ENCODE data around the gene C2CD2L. TPM values are rescaled to one million over a fixed set of nuclear protein-coding genes. Genes with fewer than 3 reads are reported as not detected.

The C2CD2L gene
- total RNA-seq, 4 donors from 2014 or later, result 10.0 to 30.7 (median 18.7) TPM

DNA sequence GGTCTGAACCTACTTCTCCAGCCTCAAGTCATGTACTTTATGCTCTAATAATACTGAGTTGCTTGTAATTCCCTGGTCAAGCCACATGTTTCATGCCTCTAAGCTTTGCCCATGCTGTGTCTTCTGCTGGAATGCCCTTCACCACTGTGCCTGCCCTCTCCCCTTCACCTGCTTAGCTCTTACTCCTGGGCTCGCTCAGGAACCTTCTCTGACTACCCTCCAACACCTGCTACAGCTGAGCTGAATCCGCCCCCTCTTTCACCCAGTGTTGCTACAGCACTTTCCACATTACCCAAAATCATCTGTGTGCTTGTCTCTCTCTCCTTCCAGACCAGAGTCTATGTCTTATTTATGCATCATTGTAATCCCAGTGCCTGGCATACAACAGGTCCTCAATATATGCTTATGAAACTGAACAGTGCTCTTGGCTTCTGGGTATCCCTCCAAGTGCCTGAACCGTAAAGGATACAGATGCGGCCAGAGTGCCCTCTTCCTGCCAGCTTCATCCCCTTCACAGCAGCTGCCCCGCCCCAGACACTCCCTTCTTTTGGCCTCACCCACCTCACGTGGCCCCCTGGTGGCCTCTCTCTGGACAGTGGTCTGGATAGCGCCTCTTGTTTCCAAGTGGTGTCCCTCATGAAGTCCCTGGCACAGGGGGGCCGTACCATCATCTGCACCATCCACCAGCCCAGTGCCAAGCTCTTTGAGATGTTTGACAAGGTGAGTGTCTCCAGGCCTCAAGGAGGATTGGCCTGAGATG is 48.8 kb downstream of the C2CD2L start:
- TF ChIP-seq, protein P1, sequence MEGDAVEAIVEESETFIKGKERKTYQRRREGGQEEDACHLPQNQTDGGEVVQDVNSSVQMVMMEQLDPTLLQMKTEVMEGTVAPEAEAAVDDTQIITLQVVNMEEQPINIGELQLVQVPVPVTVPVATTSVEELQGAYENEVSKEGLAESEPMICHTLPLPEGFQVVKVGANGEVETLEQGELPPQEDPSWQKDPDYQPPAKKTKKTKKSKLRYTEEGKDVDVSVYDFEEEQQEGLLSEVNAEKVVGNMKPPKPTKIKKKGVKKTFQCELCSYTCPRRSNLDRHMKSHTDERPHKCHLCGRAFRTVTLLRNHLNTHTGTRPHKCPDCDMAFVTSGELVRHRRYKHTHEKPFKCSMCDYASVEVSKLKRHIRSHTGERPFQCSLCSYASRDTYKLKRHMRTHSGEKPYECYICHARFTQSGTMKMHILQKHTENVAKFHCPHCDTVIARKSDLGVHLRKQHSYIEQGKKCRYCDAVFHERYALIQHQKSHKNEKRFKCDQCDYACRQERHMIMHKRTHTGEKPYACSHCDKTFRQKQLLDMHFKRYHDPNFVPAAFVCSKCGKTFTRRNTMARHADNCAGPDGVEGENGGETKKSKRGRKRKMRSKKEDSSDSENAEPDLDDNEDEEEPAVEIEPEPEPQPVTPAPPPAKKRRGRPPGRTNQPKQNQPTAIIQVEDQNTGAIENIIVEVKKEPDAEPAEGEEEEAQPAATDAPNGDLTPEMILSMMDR (IDR thresholded peaks at IDR 0.05 in 4 of 5, conservative IDR thresholded peaks at IDR 0.05 in 1 of 5), result no peak
- TF ChIP-seq POLR2A (IDR thresholded peaks at IDR 0.05), result no peak
- no peak for ATAC-seq
- intact Hi-C loops (cut with DNase I; ENCODE audit: low total_unique reads), result no loop called here

DNA sequence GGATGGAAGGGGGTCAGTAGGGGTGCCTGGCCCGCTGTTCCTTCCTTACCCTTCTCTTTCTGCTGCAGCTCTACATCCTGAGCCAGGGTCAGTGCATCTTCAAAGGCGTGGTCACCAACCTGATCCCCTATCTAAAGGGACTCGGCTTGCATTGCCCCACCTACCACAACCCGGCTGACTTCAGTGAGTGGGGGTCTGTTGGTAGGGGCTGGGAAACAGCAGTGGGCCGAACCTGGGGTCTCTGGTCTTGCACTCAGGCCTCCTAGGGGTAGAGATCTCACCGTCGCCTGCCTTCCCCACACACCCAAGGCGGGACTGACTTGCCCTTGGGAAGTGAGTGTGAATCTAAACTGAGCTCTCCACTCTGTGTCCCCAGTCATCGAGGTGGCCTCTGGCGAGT is 49.4 kb downstream of the C2CD2L start:
- Histone ChIP-seq H3K4me1 (no peaks in the 10 kb centered on the region), H3K36me3 (no peaks in the 10 kb centered on the region), H3K9me3 (no peaks in the 10 kb centered on the region), H3K4me3 (no peak overlapping the region), H3K27me3 (no peaks in the 10 kb centered on the region), H3K27ac (no peak overlapping the region)
- DNase-seq (no peak), ATAC-seq (no peak)
- in situ Hi-C loops (cut with MboI; ENCODE audit: low sequenced_read_pairs in 4 of 4), result no loop called here
- no peak for TF ChIP-seq POLR2A (IDR thresholded peaks at IDR 0.05)
- TF ChIP-seq, protein P1 (IDR thresholded peaks at IDR 0.05 in 4 of 5, conservative IDR thresholded peaks at IDR 0.05 in 1 of 5), result no peak
- intact Hi-C loops (cut with DNase I; ENCODE audit: low total_unique reads), result no loop called here

More for the DNA sequence above, 48.8 kb downstream of the C2CD2L start:
- Histone ChIP-seq H3K36me3 (no peaks in the 10 kb centered on the region), H3K27me3 (no peaks in the 10 kb centered on the region), H3K4me3 (no peak overlapping the region), H3K27ac (no peak overlapping the region), H3K9me3 (no peaks in the 10 kb centered on the region), H3K4me1 (no peaks in the 10 kb centered on the region)
- in situ Hi-C loops (cut with MboI; ENCODE audit: low sequenced_read_pairs in 4 of 4), result no loop called here
- no peak for DNase-seq

DNA sequence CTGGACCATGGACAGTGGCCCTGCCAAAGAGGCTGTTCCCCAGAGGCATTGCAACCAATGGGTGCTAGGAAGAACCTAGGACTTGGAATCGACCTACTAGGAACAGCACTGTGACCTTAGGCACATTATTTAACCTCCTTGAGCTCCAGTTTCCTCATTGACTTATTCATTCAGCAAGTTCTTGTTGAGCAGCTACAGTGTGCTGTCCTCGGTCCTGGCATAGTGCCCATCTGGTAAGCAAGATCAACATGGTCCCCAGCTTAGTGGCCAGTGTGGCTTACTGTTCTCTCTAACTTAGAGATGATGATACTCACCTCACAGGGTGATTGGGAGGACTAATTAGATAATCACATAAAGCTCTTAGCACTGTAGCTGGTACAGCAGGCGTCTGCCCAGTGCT is 49.9 kb downstream of the C2CD2L start:
- H3K4me1 ChIP-seq, result no peaks in the 10 kb centered on the region
- no peak for DNase-seq
- intact Hi-C loops (cut with DNase I; ENCODE audit: low total_unique reads) (no loop called here), in situ Hi-C loops (cut with MboI; ENCODE audit: low sequenced_read_pairs in 4 of 4) (no loop called here)
- H3K9me3 ChIP-seq, result no peaks in the 10 kb centered on the region
- TF ChIP-seq, protein P1 (IDR thresholded peaks at IDR 0.05 in 4 of 5, conservative IDR thresholded peaks at IDR 0.05 in 1 of 5), result no peak
- TF ChIP-seq POLR2A (IDR thresholded peaks at IDR 0.05), result no peak
- no peak overlapping the region for H3K4me3 ChIP-seq
- ATAC-seq, result no peak
- no peak overlapping the region for H3K27ac ChIP-seq
- H3K36me3 ChIP-seq, result no peaks in the 10 kb centered on the region
- no peaks in the 10 kb centered on the region for H3K27me3 ChIP-seq

DNA sequence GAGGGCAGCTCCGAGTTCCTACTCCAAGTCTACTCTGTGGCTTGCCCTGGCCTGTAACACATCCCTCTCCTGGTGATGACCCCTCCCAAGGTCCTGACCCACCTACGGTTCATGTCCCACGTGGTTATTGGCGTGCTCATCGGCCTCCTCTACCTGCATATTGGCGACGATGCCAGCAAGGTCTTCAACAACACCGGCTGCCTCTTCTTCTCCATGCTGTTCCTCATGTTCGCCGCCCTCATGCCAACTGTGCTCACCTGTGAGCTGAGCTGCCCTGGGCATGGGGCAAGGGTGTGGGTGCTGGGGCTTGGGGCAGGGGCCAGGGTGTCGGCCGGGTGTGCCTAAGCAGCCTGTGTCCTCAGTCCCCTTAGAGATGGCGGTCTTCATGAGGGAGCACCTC is 51.3 kb downstream of the C2CD2L start:
- Histone ChIP-seq H3K27ac (no peak overlapping the region), H3K4me3 (no peak overlapping the region), H3K27me3 (no peaks in the 10 kb centered on the region), H3K4me1 (no peaks in the 10 kb centered on the region), H3K9me3 (no peaks in the 10 kb centered on the region), H3K36me3 (no peaks in the 10 kb centered on the region)
- in situ Hi-C loops (cut with MboI; ENCODE audit: low sequenced_read_pairs in 4 of 4) (no loop called here), intact Hi-C loops (cut with DNase I; ENCODE audit: low total_unique reads) (no loop called here)
- TF ChIP-seq POLR2A (IDR thresholded peaks at IDR 0.05), result no peak
- TF ChIP-seq, protein P1 (IDR thresholded peaks at IDR 0.05 in 4 of 5, conservative IDR thresholded peaks at IDR 0.05 in 1 of 5), result no peak
- no peak for DNase-seq
- ATAC-seq, result no peak

DNA sequence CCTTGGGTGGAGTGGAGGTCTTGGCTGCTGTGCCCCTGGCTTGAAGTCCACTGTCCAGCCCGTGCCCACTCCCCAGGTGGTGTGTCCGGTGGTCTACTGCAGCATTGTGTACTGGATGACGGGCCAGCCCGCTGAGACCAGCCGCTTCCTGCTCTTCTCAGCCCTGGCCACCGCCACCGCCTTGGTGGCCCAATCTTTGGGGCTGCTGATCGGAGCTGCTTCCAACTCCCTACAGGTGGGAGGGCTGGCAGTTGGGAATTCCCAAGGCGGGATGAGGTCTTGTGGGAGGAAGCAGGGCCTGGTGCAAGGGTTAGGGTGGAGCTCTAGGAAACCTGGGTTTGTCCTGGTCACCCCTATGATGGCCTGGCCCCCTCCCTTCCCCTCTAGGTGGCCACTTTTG is 53.0 kb downstream of the C2CD2L start:
- no peaks in the 10 kb centered on the region for H3K27me3 ChIP-seq
- no peak overlapping the region for H3K27ac ChIP-seq
- intact Hi-C loops (cut with DNase I; ENCODE audit: low total_unique reads), result no loop called here
- H3K36me3 ChIP-seq, result no peaks in the 10 kb centered on the region
- ATAC-seq (no peak), DNase-seq (no peak)
- H3K4me1 ChIP-seq, result no peaks in the 10 kb centered on the region
- no peak overlapping the region for H3K4me3 ChIP-seq
- in situ Hi-C loops (cut with MboI; ENCODE audit: low sequenced_read_pairs in 4 of 4), result no loop called here
- H3K9me3 ChIP-seq, result no peaks in the 10 kb centered on the region
- TF ChIP-seq, protein P1 (IDR thresholded peaks at IDR 0.05 in 4 of 5, conservative IDR thresholded peaks at IDR 0.05 in 1 of 5), result no peak
- no peak for TF ChIP-seq POLR2A (IDR thresholded peaks at IDR 0.05)
